Smooth muscle cell (in vitro differentiated cells): Measurements from ENCODE around the gene TMEM158. TPM values are rescaled to one million over a fixed set of nuclear protein-coding genes. Genes with fewer than 3 reads are reported as not detected.

Experiments
- DNase-seq: peaks from one replicate; lab custom pipeline; 2025; ENCODE audit not compliant: unreplicated experiment; lab: John Stamatoyannopoulos, UW
- H2AFZ ChIP-seq: fragments of 200-600 bp; sonication (generic); 2 replicates; pipeline ENCODE4 v1.6.0; 2016; ENCODE audit warnings: antibody characterized with exemption, low read depth, mild to moderate bottlenecking
- H3F3A ChIP-seq: fragments of 200-600 bp; sonication (generic); 2 replicates; pipeline ENCODE4 v1.6.0; 2017; ENCODE audit warnings: antibody characterized with exemption, low read depth
- H3K27ac ChIP-seq: fragments of 200-600 bp; sonication (generic); 2 replicates; pipeline ENCODE4 v1.5.1; 2016; ENCODE audit warnings: low read depth, mild to moderate bottlenecking
- H3K27me3 ChIP-seq: fragments of 200-600 bp; sonication (generic); 2 replicates; pipeline ENCODE4 v1.6.1; 2016; ENCODE audit warnings: low read depth, mild to moderate bottlenecking
- H3K36me3 ChIP-seq: fragments of 200-600 bp; sonication (generic); 2 replicates; pipeline ENCODE4 v1.5.1; 2016; ENCODE audit warnings: low read depth
- H3K4me1 ChIP-seq: fragments of 200-600 bp; sonication (generic); 2 replicates; pipeline ENCODE4 v1.5.1; 2016; ENCODE audit warnings: low read depth
- H3K4me2 ChIP-seq: fragments of 200-600 bp; sonication (generic); 2 replicates; pipeline ENCODE4 v1.6.0; 2016; ENCODE audit warnings: mild to moderate bottlenecking
- H3K4me3 ChIP-seq: fragments of 200-600 bp; sonication (generic); 2 replicates; pipeline ENCODE4 v1.5.1; 2016; ENCODE audit warnings: mild to moderate bottlenecking
- H3K79me2 ChIP-seq: fragments of 200-600 bp; sonication (generic); 2 replicates; pipeline ENCODE4 v1.6.0; 2016; ENCODE audit warnings: low read depth, mild to moderate bottlenecking
- H3K9ac ChIP-seq: fragments of 200-600 bp; sonication (generic); 2 replicates; pipeline ENCODE4 v1.6.0; 2016; ENCODE audit warnings: low read depth
- H3K9me3 ChIP-seq: fragments of 200-600 bp; sonication (generic); replicated peaks from 2 replicates; pipeline ENCODE4 v1.5.1; 2016; ENCODE audit warnings: low read depth
- H4K20me1 ChIP-seq: fragments of 200-600 bp; sonication (generic); 2 replicates; pipeline ENCODE4 v1.6.0; 2016; ENCODE audit warnings: low read depth
- WGBS: methylation state at CpG from one replicate; pipeline ENCODE4 v1.1.7; 2016; ENCODE audit warnings: low lambda C conversion rate; 5-methylcytosine and 5-hydroxymethylcytosine counted together
- polyA plus RNA-seq: library from polyadenylated mRNA; unstranded; fragments of >200 nt; fragmentation: Nextera tagmentation; extraction: Ambion mirVana; gene quantifications from 2 replicates; pipeline ENCODE4 v1.2.1, GENCODE V29; 2016
- total RNA-seq: library from RNA; depleted of rRNA; stranded (reverse); fragments of >200 nt; gene quantifications from 2 replicates; pipeline ENCODE4 v1.2.3, GENCODE V29; 2014
- TF ChIP-seq, protein P1 (sequence below): fragments of 200-600 bp; sonication (generic); IDR thresholded peaks from 2 replicates; pipeline ENCODE4 v1.5.1; 2017; ENCODE audit warnings: borderline replicate concordance, mild to moderate bottlenecking, antibody characterized with exemption; ENCODE audit not compliant: insufficient read depth, poor library complexity, severe bottlenecking

Gene TMEM158
- total and polyA plus RNA-seq, 2 experiments from 2014 or later: 16.8 to 70.9 TPM

DNA sequence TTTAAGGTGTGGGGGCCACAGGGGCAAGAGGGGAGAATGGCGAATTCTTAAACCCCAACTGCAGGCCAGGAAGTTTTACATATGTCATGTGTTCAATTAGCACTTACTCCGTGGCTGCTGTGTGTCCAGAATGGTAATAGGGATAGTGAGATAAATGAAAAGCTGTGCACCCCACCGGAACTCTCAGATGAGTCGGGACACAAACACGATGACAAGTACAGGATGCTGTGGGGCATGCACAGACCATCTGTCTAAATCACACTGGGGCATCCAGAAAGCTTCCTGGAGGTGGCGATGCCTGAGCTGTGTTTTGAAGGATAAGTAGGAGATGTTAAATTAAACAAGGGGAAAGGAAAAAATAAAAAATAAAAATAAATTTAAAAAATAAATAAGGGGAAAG, 18.3 kb upstream of the TMEM158 start:
- Histone ChIP-seq H3K4me2 (no peak overlapping the region), H3K27ac (no peak overlapping the region), H3F3A (no peaks in the 10 kb centered on the region), H4K20me1 (no peaks in the 10 kb centered on the region), H3K4me3 (no peak overlapping the region), H3K4me1 (peaks cover 10% of the 10 kb centered on the region), H3K9ac (no peak overlapping the region), H3K27me3 (peaks cover 8% of the 10 kb centered on the region), H3K36me3 (no peaks in the 10 kb centered on the region), H3K9me3 (no peaks in the 10 kb centered on the region), H3K79me2 (no peaks in the 10 kb centered on the region), H2AFZ (no peak overlapping the region)
- 90% methylated on average over 6 of the region's 6 CpGs for WGBS
- TF ChIP-seq, protein P1, sequence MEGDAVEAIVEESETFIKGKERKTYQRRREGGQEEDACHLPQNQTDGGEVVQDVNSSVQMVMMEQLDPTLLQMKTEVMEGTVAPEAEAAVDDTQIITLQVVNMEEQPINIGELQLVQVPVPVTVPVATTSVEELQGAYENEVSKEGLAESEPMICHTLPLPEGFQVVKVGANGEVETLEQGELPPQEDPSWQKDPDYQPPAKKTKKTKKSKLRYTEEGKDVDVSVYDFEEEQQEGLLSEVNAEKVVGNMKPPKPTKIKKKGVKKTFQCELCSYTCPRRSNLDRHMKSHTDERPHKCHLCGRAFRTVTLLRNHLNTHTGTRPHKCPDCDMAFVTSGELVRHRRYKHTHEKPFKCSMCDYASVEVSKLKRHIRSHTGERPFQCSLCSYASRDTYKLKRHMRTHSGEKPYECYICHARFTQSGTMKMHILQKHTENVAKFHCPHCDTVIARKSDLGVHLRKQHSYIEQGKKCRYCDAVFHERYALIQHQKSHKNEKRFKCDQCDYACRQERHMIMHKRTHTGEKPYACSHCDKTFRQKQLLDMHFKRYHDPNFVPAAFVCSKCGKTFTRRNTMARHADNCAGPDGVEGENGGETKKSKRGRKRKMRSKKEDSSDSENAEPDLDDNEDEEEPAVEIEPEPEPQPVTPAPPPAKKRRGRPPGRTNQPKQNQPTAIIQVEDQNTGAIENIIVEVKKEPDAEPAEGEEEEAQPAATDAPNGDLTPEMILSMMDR: no peak
- no peak for DNase-seq

DNA sequence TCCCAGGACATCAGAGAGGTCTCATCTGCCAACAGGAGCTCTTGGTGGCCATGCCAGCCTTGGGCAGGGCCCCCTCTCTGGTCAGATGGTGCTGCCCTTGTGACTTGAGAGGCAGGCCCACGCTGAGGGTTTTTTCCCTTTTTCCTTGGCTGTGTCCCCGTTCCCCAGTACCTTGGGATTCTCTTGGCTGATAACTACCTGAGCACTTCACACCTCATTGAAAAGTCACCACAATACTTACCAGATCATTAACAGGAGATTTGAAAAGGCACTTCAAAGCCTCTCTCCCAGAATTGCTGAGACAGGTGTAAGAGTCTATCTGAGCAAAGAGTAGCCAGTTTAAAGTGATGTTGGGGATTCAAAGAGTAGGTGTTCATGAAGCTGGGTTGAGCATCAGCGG, 15.1 kb upstream of the TMEM158 start:
- Histone ChIP-seq H3K27me3 (peaks cover 8% of the 10 kb centered on the region), H3F3A (no peaks in the 10 kb centered on the region)

DNA sequence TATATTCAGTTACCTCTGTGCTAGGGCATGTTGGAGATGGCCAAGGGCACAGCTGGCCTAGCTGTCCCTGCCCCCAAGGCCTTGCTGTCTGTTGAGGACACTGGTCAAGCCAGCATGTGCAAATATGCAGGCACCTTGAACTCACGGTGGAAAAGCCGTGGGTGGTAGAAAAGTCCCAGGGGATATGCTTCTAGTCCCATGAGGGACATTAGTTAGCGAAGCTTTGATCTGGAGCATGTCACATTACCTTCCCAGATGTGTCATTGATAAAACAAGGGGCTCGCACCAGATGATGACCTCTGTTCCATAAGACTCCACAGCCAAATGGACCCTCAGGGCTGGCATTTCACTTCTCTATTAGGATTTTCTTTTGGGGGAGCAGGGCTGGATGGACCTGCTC, 14.2 kb upstream of the TMEM158 start:
- Histone ChIP-seq H3K4me3 (no peak overlapping the region), H3K79me2 (no peaks in the 10 kb centered on the region), H3K4me2 (no peak overlapping the region), H2AFZ (no peak overlapping the region), H3K27ac (no peak overlapping the region), H3F3A (no peaks in the 10 kb centered on the region), H3K27me3 (peaks cover 8% of the 10 kb centered on the region), H3K9ac (no peak overlapping the region), H3K36me3 (no peaks in the 10 kb centered on the region), H3K4me1 (no peaks in the 10 kb centered on the region), H3K9me3 (no peaks in the 10 kb centered on the region), H4K20me1 (no peaks in the 10 kb centered on the region)
- TF ChIP-seq, protein P1: no peak
- WGBS: 58% methylated on average over 4 of the region's 4 CpGs
- no peak for DNase-seq

More for the DNA sequence above, 15.1 kb upstream of the TMEM158 start:
- H3K9ac ChIP-seq: no peak overlapping the region
- no peaks in the 10 kb centered on the region for H3K4me1 ChIP-seq
- H4K20me1 ChIP-seq: no peaks in the 10 kb centered on the region
- no peak for DNase-seq
- H3K36me3 ChIP-seq: no peaks in the 10 kb centered on the region
- no peak overlapping the region for H3K27ac ChIP-seq
- H3K79me2 ChIP-seq: no peaks in the 10 kb centered on the region
- TF ChIP-seq, protein P1: no peak
- WGBS: 43% methylated on average over 3 of the region's 3 CpGs
- no peak overlapping the region for H3K4me3 ChIP-seq
- no peaks in the 10 kb centered on the region for H3K9me3 ChIP-seq
- no peak overlapping the region for H3K4me2 ChIP-seq
- H2AFZ ChIP-seq: no peak overlapping the region

DNA sequence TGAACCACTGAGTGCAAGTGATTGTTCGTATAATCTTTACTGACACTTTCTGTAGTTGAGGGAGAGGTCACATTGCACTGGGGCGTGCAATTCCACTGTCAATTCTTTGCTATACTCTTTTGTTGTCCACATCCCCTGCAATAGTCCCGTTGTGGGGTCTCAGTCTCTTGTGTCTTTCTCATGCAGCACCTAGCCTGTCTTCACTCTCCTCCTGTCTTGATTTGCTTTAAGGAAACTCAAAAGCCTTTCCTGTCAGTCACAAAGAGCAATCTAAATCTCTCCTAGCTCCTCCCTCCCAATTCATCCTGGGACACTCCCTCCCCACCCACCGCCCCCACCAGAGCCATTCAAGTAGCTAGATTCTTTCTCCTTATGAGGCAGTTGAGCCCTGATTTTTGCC, 13.2 kb upstream of the TMEM158 start:
- no peak overlapping the region for H3K4me3 ChIP-seq
- H2AFZ ChIP-seq: no peak overlapping the region
- TF ChIP-seq, protein P1: no peak
- H4K20me1 ChIP-seq: no peaks in the 10 kb centered on the region
- DNase-seq: no peak
- no peak overlapping the region for H3K4me2 ChIP-seq
- WGBS: 97% methylated on average over 4 of the region's 4 CpGs
- H3K79me2 ChIP-seq: no peaks in the 10 kb centered on the region
- H3K9me3 ChIP-seq: no peaks in the 10 kb centered on the region
- H3K9ac ChIP-seq: no peak overlapping the region
- H3F3A ChIP-seq: no peaks in the 10 kb centered on the region
- no peaks in the 10 kb centered on the region for H3K4me1 ChIP-seq
- H3K27me3 ChIP-seq: peaks cover 8% of the 10 kb centered on the region
- no peak overlapping the region for H3K27ac ChIP-seq
- no peaks in the 10 kb centered on the region for H3K36me3 ChIP-seq
